HG03342 (cell line): ENCODE data around the gene GARS1.
"Not testable (repeated sequence)": the region's sequence is repeated elsewhere in the genome, so short reads cannot be mapped to it uniquely, and the experiment has no call there.

Source experiments
- ATAC-seq: cut with Tn5 transposase; IDR thresholded peaks from one replicate; pipeline ENCODE4 v1.9.1; 2021; ENCODE audit warnings: mild to moderate bottlenecking, moderate library complexity; ENCODE audit not compliant: unreplicated experiment

The GARS1 gene

GRCh38 chr7:30618961-30619360, 24.3 kb downstream of the GARS1 start:
- ATAC-seq = no peak

DNA sequence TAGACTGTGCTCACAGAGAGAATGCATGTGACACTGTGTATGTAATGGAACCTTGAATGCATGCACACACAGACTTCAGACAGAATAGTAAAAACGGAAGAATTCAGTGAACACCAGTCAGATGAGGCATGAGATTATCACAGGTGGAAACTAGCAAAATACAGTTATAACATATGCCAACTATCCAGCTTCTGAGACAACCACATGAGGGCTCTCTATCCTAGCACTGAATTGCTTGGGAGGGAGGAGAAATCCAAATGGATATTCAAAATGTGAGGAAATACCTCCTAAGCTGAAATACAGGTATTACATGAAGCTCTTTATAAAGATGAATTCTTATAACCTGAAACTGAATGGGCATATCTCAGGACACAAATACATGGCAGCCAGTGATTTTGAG, 30.6 kb downstream of the GARS1 start:
- no peak for ATAC-seq

DNA sequence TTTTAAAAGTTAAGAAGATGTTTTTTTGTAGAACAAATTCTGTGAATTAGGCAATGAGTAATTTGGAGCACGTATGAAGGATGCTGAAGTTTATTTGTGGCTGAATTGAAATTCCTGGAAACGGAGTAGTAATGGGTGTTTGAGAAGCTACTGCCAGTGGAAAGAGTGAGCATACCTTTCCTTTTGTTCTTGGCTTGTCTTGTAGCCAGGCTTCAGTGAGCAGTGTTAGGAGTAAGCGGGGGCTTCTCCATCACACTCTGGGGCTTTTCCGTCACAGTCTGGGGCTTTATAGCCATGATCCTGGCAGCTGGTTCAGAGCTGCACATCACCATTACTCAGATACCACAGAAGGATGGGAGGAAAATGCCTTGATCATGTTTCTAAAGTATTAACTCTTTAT, 32.3 kb downstream of the GARS1 start:
- ATAC-seq = no peak

DNA sequence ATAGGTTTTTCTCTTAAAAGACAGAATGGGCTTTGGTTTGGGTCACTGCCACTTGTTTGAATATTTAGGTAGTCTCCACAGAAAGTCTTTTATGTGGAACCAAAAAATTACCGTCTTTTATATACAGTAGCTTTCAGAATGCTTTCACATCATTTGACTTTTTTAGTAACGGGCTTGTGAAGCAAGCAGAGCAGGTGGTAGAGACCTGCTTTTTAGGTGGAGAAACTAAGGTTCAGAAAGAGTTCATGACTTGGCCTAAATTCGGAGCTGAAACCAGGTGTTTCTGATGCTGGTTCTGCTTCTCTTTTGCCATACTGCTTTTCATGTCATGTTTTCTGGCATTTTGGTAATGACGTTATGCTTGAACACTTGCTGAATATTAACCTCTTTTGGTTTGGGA, 36.3 kb downstream of the GARS1 start:
- no peak for ATAC-seq

DNA sequence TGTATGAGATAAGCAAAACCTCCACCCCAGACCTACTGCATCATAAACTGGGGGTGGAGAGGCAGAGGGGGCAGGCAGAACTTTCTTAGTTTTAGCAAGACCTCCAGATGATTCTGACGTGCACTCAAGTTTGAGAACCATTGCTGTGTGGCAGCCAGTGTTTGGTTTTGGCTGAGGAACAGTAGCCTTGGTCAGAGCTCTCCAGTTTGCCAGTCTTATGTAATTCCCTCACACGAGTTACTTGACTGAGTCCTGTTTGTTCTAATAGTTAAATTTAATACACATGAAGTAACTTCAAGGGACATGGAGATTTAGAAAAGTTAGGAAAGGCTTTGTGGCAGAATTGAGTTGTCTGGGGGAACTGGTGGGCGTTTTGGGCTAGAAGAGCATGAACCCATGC, 38.5 kb downstream of the GARS1 start:
- ATAC-seq = no peak

DNA sequence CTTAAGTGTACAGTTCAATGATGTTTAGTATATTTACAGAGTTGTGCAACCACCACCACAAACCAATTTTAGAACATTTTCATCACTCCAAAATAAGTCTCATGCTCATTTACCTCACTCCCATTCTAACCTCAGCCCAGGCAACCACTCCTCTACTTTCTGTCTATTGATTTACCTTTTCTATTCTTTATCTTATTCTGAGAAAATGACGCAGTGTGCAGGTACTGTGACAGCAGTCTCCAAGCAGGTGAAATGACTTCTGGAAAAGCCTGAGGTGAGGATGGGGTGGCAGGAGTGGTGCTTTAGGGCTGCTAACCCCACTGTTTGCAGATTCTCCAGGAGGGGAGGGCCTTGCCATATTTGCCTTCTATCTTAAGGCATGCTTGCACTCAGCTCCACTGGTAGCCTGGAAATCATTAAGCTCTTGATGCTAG, 39.5 kb downstream of the GARS1 start:
- ATAC-seq = no peak

- no peak for ATAC-seq
Observed at GRCh38 chr7:30634634-30635201, 40.0 kb downstream of the GARS1 start.

DNA sequence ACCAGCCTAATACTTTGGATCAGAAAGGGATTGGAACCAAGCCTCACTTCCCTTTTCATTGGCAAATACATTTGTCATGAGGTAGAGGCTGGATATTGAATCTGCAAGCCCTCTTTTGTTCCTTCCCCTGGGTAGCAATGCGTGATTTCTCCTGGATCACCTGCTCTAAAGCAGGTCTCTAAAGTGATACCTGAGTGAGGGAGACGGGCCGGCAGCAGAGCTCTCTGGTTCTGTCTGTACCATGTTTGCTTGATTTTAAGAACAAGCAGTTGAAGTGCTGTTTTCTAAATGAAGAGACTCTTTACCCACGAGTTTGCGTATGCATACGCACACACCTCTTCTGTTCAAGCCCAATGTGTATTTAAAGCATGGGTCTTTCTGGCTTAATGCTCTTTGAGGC, 41.1 kb downstream of the GARS1 start:
- no peak for ATAC-seq

DNA sequence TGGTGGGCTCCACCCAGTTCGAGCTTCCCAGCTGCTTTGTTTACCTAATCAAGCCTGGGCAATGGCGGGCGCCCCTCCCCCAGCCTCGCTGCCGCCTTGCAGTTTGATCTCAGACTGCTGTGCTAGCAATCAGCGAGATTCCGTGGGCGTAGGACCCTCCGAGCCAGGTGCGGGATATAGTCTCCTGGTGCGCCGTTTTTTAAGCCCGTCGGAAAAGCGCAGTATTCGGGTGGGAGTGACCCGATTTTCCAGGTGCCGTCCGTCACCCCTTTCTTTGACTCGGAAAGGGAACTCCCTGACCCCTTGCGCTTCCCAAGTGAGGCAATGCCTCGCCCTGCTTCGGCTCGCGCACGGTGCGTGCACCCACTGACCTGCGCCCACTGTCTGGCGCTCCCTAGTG, 47.6 kb downstream of the GARS1 start:
- ATAC-seq = not testable (repeated sequence)

DNA sequence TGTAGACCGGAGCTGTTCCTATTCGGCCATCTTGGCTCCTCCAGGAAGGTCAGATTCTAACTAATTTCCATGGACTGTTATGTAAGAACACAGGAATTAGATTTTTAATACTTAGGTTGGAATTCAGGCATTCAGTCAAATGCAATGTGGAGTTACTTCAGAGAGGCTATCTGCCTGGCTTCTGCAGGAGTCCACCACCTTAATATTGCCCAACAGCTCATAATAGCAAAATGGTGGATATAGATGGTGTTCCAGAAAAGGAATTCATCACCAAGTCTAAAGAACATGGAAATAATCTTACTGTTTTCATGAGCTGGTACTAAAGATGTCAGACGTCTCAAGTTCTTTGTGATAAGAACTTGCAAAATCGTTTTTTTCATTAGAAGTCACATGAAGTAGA, 48.1 kb downstream of the GARS1 start:
- no peak for ATAC-seq

GRCh38 chr7:30644286-30644955, 49.7 kb downstream of the GARS1 start:
- ATAC-seq = no peak

GRCh38 chr7:30645661-30646060, 51.0 kb downstream of the GARS1 start:
- no peak for ATAC-seq

DNA sequence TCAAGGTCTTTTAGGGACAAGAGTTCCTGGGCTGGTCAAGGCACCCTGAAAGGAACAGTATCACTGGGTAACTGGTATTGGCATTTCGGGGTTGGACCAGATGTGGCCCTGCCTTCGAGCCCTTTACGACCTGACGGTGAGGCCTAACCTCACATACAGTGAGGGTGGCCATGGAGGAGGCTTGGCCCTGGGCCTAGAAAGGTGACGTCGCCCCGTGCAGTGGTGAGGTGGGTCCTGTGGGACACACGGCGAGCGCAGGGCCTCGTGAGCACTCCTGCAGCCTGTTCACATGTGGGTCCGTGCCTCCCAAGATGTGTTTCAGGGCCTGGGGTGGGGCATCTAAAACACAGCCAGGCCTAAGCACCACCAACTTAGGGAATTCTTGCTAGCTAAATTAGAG, 51.5 kb downstream of the GARS1 start:
- ATAC-seq = no peak

- ATAC-seq = no peak
Observed at GRCh38 chr7:30647589-30648364, 53.1 kb downstream of the GARS1 start.

GRCh38 chr7:30648744-30649540, 54.3 kb downstream of the GARS1 start:
- ATAC-seq = no peak

GRCh38 chr7:30649717-30650420, 55.2 kb downstream of the GARS1 start:
- ATAC-seq = no peak

GRCh38 chr7:30650421-30650808, 55.7 kb downstream of the GARS1 start:
- no peak for ATAC-seq

- ATAC-seq = no peak
Observed at GRCh38 chr7:30652132-30652531, 57.5 kb downstream of the GARS1 start.

DNA sequence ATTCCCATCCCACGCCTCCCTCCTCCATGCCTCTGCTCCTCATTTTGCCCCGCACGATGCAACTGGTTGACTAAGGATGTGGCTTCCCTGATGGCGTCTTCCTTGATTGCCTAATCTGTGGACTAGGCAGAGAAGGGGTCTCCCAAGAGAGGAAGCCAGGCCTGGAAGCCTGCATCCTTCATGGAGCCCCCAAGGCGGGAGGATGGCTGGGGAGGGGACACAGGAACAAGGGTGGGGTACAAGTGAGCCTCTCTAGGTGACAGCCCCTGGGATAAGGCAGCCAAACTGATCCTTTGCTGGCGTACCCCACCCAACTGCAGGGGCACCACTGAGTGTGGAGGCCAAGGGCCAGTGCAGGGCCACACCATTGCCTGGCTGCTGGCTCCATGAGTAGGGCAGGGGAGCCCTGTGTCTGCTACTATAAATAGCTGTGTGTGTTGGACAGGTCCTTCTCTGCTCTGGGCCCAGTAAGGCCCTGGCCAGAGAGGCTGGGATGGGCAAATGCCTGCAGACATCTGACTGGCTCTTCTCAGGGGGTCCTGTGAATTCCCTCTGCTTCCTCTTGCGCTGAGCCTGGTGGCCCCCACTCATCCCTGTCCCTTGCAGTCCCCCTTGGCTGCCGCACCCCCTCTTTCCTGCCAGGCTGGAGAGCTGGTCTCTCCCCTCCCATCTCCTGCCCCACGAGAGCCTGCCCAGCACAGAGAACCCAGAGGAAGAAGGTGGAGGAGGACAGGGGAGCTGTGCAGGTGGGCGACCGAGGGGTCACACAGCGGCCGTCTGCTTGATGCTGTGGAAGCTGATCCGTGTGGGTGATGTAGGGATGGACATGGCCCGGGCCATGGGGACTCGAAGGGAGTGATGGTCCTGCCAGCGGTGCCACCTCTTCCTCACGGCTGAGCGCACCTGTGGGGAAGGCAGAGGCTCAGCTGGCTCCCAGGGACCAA, 58.3 kb downstream of the GARS1 start:
- ATAC-seq = no peak
